Upper lobe of left lung (tissue), 6 donors: ENCODE results near the gene EVI5L. TPM values are rescaled to one million over a fixed set of nuclear protein-coding genes. Genes with fewer than 3 reads are reported as not detected.

Experiments
- ATAC-seq, 2 donors: fragments of 200-7000 bp; cut with Tn5 transposase; one replicate each; pipeline ENCODE4 v1.9.1; 2022; ENCODE audit warnings: mild to moderate bottlenecking in 2 of 2, moderate library complexity in 2 of 2; ENCODE audit not compliant: low FRiP score in 2 of 2
- DNase-seq, 2 donors: peaks; one replicate each; pipeline ENCODE4 v3.0.0-alpha.2; 2019 to 2020
- H3K27ac ChIP-seq, 4 donors: fragments of 200-600 bp; sonication (generic); one replicate each; pipeline ENCODE4 v1.5.1; 2016 to 2019
- H3K27me3 ChIP-seq, 4 donors: fragments of 200-600 bp; sonication (generic); one replicate each; pipeline ENCODE4 v1.5.1; 2017 to 2019
- H3K36me3 ChIP-seq, 4 donors: fragments of 200-600 bp; sonication (generic); one replicate each; pipeline ENCODE4 v1.5.1; 2016 to 2019
- H3K4me1 ChIP-seq, 4 donors: fragments of 200-600 bp; sonication (generic); one replicate each; pipeline ENCODE4 v1.5.1; 2018 to 2019
- H3K4me3 ChIP-seq, 4 donors: fragments of 200-600 bp; sonication (generic); one replicate each; pipeline ENCODE4 v1.5.1; 2017 to 2019; ENCODE audit warnings: mild to moderate bottlenecking in 2 of 4, moderate library complexity in 1 of 4
- H3K9me3 ChIP-seq, 4 donors: fragments of 200-600 bp; sonication (generic); one replicate each; pipeline ENCODE4 v1.5.1; 2018 to 2019
- CTCF ChIP-seq, 6 experiments: fragments of 450-650 bp in 4 of 6; fragments of 200-600 bp in 2 of 6; sonication (generic) in 2 of 6; IDR thresholded peaks; one replicate each; pipeline ENCODE4 v1.5.1; 2016 to 2019; ENCODE audit warnings: antibody characterized with exemption in 6 of 6
- EP300 ChIP-seq, 4 donors: sonication (generic); formaldehyde crosslinking; IDR thresholded peaks; one replicate each; pipeline ENCODE4 v1.5.1; 2017; ENCODE audit warnings: antibody characterized with exemption in 4 of 4, control low read depth in 2 of 4
- POLR2A ChIP-seq, 4 donors: fragments of 450-650 bp; IDR thresholded peaks; one replicate each; pipeline ENCODE4 v1.5.1; 2016 to 2017; ENCODE audit warnings: antibody characterized with exemption in 4 of 4, mild to moderate bottlenecking in 2 of 4
- POLR2AphosphoS5 ChIP-seq, 2 donors: sonication (generic); formaldehyde crosslinking; IDR thresholded peaks; one replicate each; pipeline ENCODE4 v1.5.1; 2017; ENCODE audit warnings: antibody characterized with exemption in 2 of 2
- WGBS, 2 donors: methylation state at CpG; one replicate each; pipeline ENCODE4 v1.1.5; 2017 to 2018; 5-methylcytosine and 5-hydroxymethylcytosine counted together
- total RNA-seq, 6 donors: library from RNA; depleted of rRNA in 4 of 6; stranded (reverse); fragments of >200 nt in 4 of 6; gene quantifications; one replicate each; pipeline versions ENCODE4 v1.1.0 to v1.2.1, GENCODE V29; 2016 to 2021
- donor health status: DM: no; HTN: no; CAD: no; lungs with moderate emphysema.
- donor health status: DM: no; HTN: yes; CAD: no; lungs with severe emphysema.

The EVI5L gene
- total RNA-seq, 6 donors from 2014 or later: 12.0 to 24.1 (median 15.6) TPM

GRCh38 chr19:7881910-7882309 lies 51.9 kb downstream of the EVI5L start:
- Histone ChIP-seq H3K4me1 (no peaks in the 10 kb centered on the region), H3K9me3 (no peaks in the 10 kb centered on the region), H3K27me3 (no peaks in the 10 kb centered on the region), H3K27ac (no peak overlapping the region), H3K4me3 (no peak overlapping the region), H3K36me3 (no peaks in the 10 kb centered on the region)
- ATAC-seq (no peak), DNase-seq (no peak)
- WGBS, 2 donors: 89 to 93% methylated on average over 3 of the region's 3 CpGs
- TF ChIP-seq EP300 (IDR thresholded peaks at IDR 0.05): no peak
- no peak for TF ChIP-seq POLR2A (IDR thresholded peaks at IDR 0.05)
- TF ChIP-seq POLR2AphosphoS5 (IDR thresholded peaks at IDR 0.05): no peak
- TF ChIP-seq CTCF (IDR thresholded peaks at IDR 0.05): no peak

DNA sequence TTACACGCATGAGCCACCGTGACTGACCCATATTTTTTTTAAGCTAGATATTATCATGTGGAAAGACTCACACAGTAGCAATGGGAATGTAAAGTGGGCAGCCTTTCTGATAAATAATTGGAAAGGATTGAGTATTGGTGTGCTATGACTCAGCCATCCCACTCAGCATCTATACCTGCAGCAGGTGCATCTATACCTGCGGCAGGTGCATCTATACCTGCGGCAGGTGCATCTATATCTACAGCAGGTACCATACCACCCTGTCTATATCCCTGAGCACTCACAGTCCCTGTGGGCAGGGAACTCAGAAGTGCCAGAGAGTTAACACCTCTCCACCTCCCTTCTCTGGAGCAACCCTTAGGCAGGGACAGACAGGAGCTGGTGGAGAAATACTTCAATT lies 53.1 kb downstream of the EVI5L start:
- Histone ChIP-seq H3K4me1 (peaks cover 0 to 6% (median 2%) of the 10 kb centered on the region in 4 donors), H3K36me3 (no peaks in the 10 kb centered on the region), H3K27ac (no peak overlapping the region), H3K27me3 (peaks cover 0 to 2% (median under 1%) of the 10 kb centered on the region in 4 donors), H3K4me3 (no peak overlapping the region), H3K9me3 (no peaks in the 10 kb centered on the region)
- ATAC-seq: no peak
- DNase-seq: no peak
- no peak for TF ChIP-seq EP300 (IDR thresholded peaks at IDR 0.05)
- no peak for TF ChIP-seq POLR2A (IDR thresholded peaks at IDR 0.05)
- no peak for TF ChIP-seq POLR2AphosphoS5 (IDR thresholded peaks at IDR 0.05)
- no peak for TF ChIP-seq CTCF (IDR thresholded peaks at IDR 0.05)
- WGBS, 2 donors: 91 to 94% methylated on average over 2 to 4 of the region's 4 CpGs

DNA sequence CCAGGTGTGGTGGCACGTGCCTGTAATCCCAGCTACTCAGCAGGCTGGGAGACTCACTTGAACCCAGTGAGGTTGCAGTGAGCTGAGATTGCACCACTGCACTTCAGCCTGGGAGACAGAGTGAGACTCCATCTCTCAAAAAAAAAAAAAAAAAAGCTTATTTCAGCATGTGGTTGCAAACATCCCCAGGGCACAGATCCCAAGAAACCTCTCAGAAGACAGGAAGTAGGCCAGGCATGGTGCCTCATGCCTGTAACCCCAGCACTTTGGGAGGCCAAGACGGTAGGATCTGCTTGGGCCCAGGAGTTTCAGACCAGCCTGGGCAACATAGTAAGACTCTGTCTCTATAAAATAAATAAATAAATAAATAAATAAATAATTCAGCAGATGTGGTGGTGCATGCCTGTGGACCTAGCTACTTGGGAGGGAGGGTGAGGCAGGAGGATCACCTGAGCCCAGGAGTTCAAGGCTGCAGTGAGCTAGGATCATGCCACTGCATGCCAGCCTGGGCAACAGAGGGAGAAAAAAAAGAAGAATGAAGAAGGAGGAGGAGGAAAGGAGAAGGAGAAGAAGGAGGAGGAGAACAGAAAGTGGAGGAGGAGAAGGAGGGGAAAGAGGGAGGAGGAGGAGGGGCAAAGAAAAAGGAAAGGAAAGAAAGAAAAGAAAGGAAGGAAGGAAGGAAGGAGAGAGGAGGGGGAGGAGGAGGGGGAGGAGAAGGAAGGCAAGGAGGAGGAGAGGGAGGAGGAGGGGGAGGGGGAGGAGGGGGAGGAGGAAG lies 54.0 kb downstream of the EVI5L start:
- WGBS, 2 donors: 66 to 87% methylated on average over 2 of the region's 2 CpGs
- no peak for ATAC-seq
- H3K27me3 ChIP-seq: peaks cover 0 to 8% (median 4%) of the 10 kb centered on the region in 4 donors
- H3K36me3 ChIP-seq: no peaks in the 10 kb centered on the region
- no peak overlapping the region for H3K4me3 ChIP-seq
- no peak for DNase-seq
- H3K9me3 ChIP-seq: no peaks in the 10 kb centered on the region
- H3K27ac ChIP-seq: no peak overlapping the region
- TF ChIP-seq EP300 (IDR thresholded peaks at IDR 0.05) (no peak), POLR2AphosphoS5 (IDR thresholded peaks at IDR 0.05) (no peak), POLR2A (IDR thresholded peaks at IDR 0.05) (no peak), CTCF (IDR thresholded peaks at IDR 0.05) (no peak)
- peaks cover 0 to 13% (median 9%) of the 10 kb centered on the region in 4 donors for H3K4me1 ChIP-seq

DNA sequence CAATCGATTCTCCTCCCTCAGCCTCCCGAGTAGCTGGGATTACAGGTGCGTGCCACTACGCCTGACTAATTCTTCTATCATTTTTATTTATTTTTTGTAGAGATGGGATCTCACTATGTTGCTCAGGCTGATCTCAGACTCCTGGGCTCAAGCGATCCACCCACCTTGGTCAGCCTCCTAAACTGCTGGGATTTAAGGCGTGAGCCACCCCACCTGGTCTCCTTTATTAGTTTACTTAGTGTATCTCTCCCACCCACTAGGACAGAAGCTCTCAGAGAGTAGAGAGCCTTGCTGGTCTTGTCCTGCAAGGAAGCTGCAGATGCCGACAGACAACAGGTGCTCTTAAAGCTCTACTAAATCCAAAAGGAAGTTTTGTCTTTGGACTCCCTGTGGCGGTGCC lies 55.8 kb downstream of the EVI5L start:
- H3K4me3 ChIP-seq: no peak overlapping the region
- no peaks in the 10 kb centered on the region for H3K36me3 ChIP-seq
- H3K27me3 ChIP-seq: peaks cover 0 to 8% (median 4%) of the 10 kb centered on the region in 4 donors
- peaks cover 0 to 13% (median 9%) of the 10 kb centered on the region in 4 donors for H3K4me1 ChIP-seq
- WGBS, 2 donors: 85 to 87% methylated on average over 8 of the region's 8 CpGs
- TF ChIP-seq CTCF (IDR thresholded peaks at IDR 0.05) (no peak), POLR2AphosphoS5 (IDR thresholded peaks at IDR 0.05) (no peak), POLR2A (IDR thresholded peaks at IDR 0.05) (no peak), EP300 (IDR thresholded peaks at IDR 0.05) (no peak)
- no peaks in the 10 kb centered on the region for H3K9me3 ChIP-seq
- no peak overlapping the region for H3K27ac ChIP-seq
- DNase-seq (no peak), ATAC-seq (no peak)
